Neural progenitor cell (in vitro differentiated cells): ENCODE results near the gene FARS2.
"Not testable (repeated sequence)": the region's sequence is repeated elsewhere in the genome, so short reads cannot be mapped to it uniquely, and the experiment has no call there.

Experiments used
- CTCF ChIP-seq: fragments of 200-600 bp; sonication (generic); IDR thresholded peaks from 2 replicates; pipeline ENCODE4 v1.5.1; 2017; ENCODE audit warnings: antibody characterized with exemption, mild to moderate bottlenecking
- EZH2phosphoT487 ChIP-seq: fragments of 200-600 bp; sonication (generic); IDR thresholded peaks from 2 replicates; pipeline ENCODE4 v1.6.1; 2017; ENCODE audit warnings: antibody characterized with exemption

GRCh38 chr6:5789426-5789825 lies 528.1 kb downstream of the FARS2 start:
- not testable (repeated sequence) for TF ChIP-seq EZH2phosphoT487, CTCF
